NT2/D1 (cell line): ENCODE measurements around the gene PTGIR.

Source experiments
- DNase-seq: peaks from one replicate; pipeline ENCODE4 v3.0.0-alpha.2; 2011; ENCODE audit warnings: low read depth, low spot score
- H3K27me3 ChIP-seq: 2 replicates; pipeline ENCODE4 v1.6.0; 2011; ENCODE audit warnings: mild to moderate bottlenecking; ENCODE audit not compliant: insufficient read length, insufficient read depth
- H3K36me3 ChIP-seq: 2 replicates; pipeline ENCODE4 v1.6.1; 2011; ENCODE audit warnings: mild to moderate bottlenecking, low read length, mixed read lengths; ENCODE audit not compliant: insufficient read depth, insufficient read length
- H3K4me1 ChIP-seq: 2 replicates; pipeline ENCODE4 v1.5.1; 2011; ENCODE audit not compliant: insufficient read depth, insufficient read length
- H3K4me3 ChIP-seq: 2 replicates; pipeline ENCODE4 v1.5.1; 2011; ENCODE audit warnings: low read depth; ENCODE audit not compliant: insufficient read length
- H3K9ac ChIP-seq: 2 replicates; pipeline ENCODE4 v1.6.0; 2011; ENCODE audit warnings: low read depth; ENCODE audit not compliant: insufficient read length
- H3K9me3 ChIP-seq: 2 replicates; pipeline ENCODE4 v1.5.1; 2011; ENCODE audit warnings: mild to moderate bottlenecking, low read length; ENCODE audit not compliant: insufficient read depth
- SUZ12 ChIP-seq: IDR thresholded peaks from 2 replicates; pipeline ENCODE4 v1.6.1; 2011; ENCODE audit not compliant: insufficient read length, insufficient read depth; ENCODE audit errors: extremely low read depth
- YY1 ChIP-seq: IDR thresholded peaks from 2 replicates; pipeline ENCODE4 v1.6.1; 2011; ENCODE audit not compliant: insufficient read length, insufficient read depth
- ZNF274 ChIP-seq: IDR thresholded peaks from 2 replicates; pipeline ENCODE4 v1.6.1; 2011; ENCODE audit warnings: mild to moderate bottlenecking, low read depth, low read length

PTGIR gene

GRCh38 chr19:46603752-46604231 lies 21.1 kb downstream of the PTGIR start:
- Histone ChIP-seq H3K9me3 (no peaks in the 10 kb centered on the region), H3K9ac (peak overlapping the region; percentile 42), H3K36me3 (peaks cover 59% of the 10 kb centered on the region), H3K4me3 (no peak overlapping the region), H3K4me1 (peaks cover 7% of the 10 kb centered on the region), H3K27me3 (no peaks in the 10 kb centered on the region)
- no peak for DNase-seq
- TF ChIP-seq ZNF274 (no peak), SUZ12 (no peak), YY1 (no peak)

GRCh38 chr19:46603195-46603637 lies 21.7 kb downstream of the PTGIR start:
- H3K36me3 ChIP-seq = peaks cover 53% of the 10 kb centered on the region
- H3K4me1 ChIP-seq = peaks cover 7% of the 10 kb centered on the region
- H3K9me3 ChIP-seq = no peaks in the 10 kb centered on the region; the same call in 1 of the 2 replicates
- no peaks in the 10 kb centered on the region for H3K27me3 ChIP-seq
- DNase-seq = no peak
- peak overlapping the region; percentile 96 for H3K9ac ChIP-seq
- peak overlapping the region; percentile 85 for H3K4me3 ChIP-seq
- TF ChIP-seq SUZ12 (no peak), YY1 (no peak), ZNF274 (no peak)

GRCh38 chr19:46602392-46603194 lies 22.3 kb downstream of the PTGIR start:
- Histone ChIP-seq H3K27me3 (no peaks in the 10 kb centered on the region), H3K9ac (peak overlapping the region; percentile 96), H3K4me1 (peaks cover 7% of the 10 kb centered on the region), H3K4me3 (peak overlapping the region; percentile 85), H3K36me3 (peaks cover 47% of the 10 kb centered on the region), H3K9me3 (no peaks in the 10 kb centered on the region; the same call in 1 of the 2 replicates)
- DNase-seq = no peak
- TF ChIP-seq SUZ12 (no peak), YY1 (no peak), ZNF274 (no peak)

GRCh38 chr19:46601318-46602224 lies 23.3 kb downstream of the PTGIR start, which contains the start of gene CALM3:
TSS of gene CALM3 (plus strand) at chr19:46601330. CDS start at chr19:46601435, 105 bp downstream.
- Histone ChIP-seq H3K9me3 (no peaks in the 10 kb centered on the region; the same call in 1 of the 2 replicates), H3K9ac (peak within 1 kb of the TSS; percentile 96), H3K4me1 (peaks cover 4% of the 10 kb centered on the region), H3K36me3 (peaks cover 37% of the 10 kb centered on the region), H3K27me3 (no peaks in the 10 kb centered on the region), H3K4me3 (peak within 1 kb of the TSS; percentile 85)
- no peak for TF ChIP-seq SUZ12
- no peak for TF ChIP-seq ZNF274
- no peak for TF ChIP-seq YY1
- DNase-seq = no peak

- peaks cover 4% of the 10 kb centered on the region for H3K4me1 ChIP-seq
- H3K9me3 ChIP-seq = no peaks in the 10 kb centered on the region; the same call in 1 of the 2 replicates
- peaks cover 28% of the 10 kb centered on the region for H3K36me3 ChIP-seq
- DNase-seq = peak; percentile 90
- TF ChIP-seq YY1 = no peak
- TF ChIP-seq SUZ12 = no peak
- TF ChIP-seq ZNF274 = no peak
- H3K27me3 ChIP-seq = no peaks in the 10 kb centered on the region
- H3K9ac ChIP-seq = peak overlapping the region; percentile 96
- peak overlapping the region; percentile 85 for H3K4me3 ChIP-seq
These were observed 24.2 kb downstream of the PTGIR start for GRCh38 chr19:46600384-46601317.

- no peak for DNase-seq
- no peaks in the 10 kb centered on the region for H3K27me3 ChIP-seq
- peaks cover 4% of the 10 kb centered on the region for H3K4me1 ChIP-seq
- TF ChIP-seq YY1 (no peak), SUZ12 (no peak), ZNF274 (no peak)
- peak overlapping the region; percentile 92 for H3K9ac ChIP-seq
- peak overlapping the region; percentile 85 for H3K4me3 ChIP-seq
- H3K36me3 ChIP-seq = peaks cover 21% of the 10 kb centered on the region
- no peaks in the 10 kb centered on the region; the same call in 1 of the 2 replicates for H3K9me3 ChIP-seq
These were observed 25.0 kb downstream of the PTGIR start for GRCh38 chr19:46599716-46600373.
